Effector CD8-positive, alpha-beta T cell (primary cell): ENCODE results near the gene DEFB112.

Experiments used
- DNase-seq: peaks from one replicate; lab custom pipeline; 2025; lab: John Stamatoyannopoulos, UW

DEFB112 gene

GRCh38 chr6:49995278-49995677, 54.5 kb downstream of the DEFB112 start:
- DNase-seq: no peak
